Ecto neural progenitor cell (in vitro differentiated cells): ENCODE results near the gene CASP3.
"Not testable (repeated sequence)": the region's sequence is repeated elsewhere in the genome, so short reads cannot be mapped to it uniquely, and the experiment has no call there.

Source experiments
- DNase-seq: peaks from one replicate; pipeline ENCODE4 v3.0.0-alpha.2; 2018; ENCODE audit warnings: low spot score

CASP3 gene

GRCh38 chr4:184628103-184628502 is 21.1 kb downstream of the CASP3 start:
- no peak for DNase-seq

GRCh38 chr4:184625783-184626596 is 23.3 kb downstream of the CASP3 start:
- DNase-seq, result not testable (repeated sequence)

GRCh38 chr4:184624972-184625554 is 24.2 kb downstream of the CASP3 start:
- no peak for DNase-seq

- not testable (repeated sequence) for DNase-seq
Measured at GRCh38 chr4:184624504-184624903, 24.7 kb downstream of the CASP3 start.

GRCh38 chr4:184621518-184621917 is 27.7 kb downstream of the CASP3 start:
- no peak for DNase-seq

- no peak for DNase-seq
Measured at GRCh38 chr4:184620212-184620867, 28.9 kb downstream of the CASP3 start.

GRCh38 chr4:184617600-184618196 is 31.5 kb downstream of the CASP3 start:
- DNase-seq, result no peak

GRCh38 chr4:184616633-184617551 is 32.4 kb downstream of the CASP3 start:
- DNase-seq, result no peak

GRCh38 chr4:184616168-184616567 is 33.1 kb downstream of the CASP3 start:
- DNase-seq, result not testable (repeated sequence)

- no peak for DNase-seq
Measured at GRCh38 chr4:184614509-184614908, 34.7 kb downstream of the CASP3 start.

- DNase-seq, result no peak
Measured at GRCh38 chr4:184613405-184613804, 35.8 kb downstream of the CASP3 start.

- DNase-seq, result no peak
Measured at GRCh38 chr4:184612074-184612473, 37.2 kb downstream of the CASP3 start.

GRCh38 chr4:184607429-184607828 is 41.8 kb downstream of the CASP3 start:
- not testable (repeated sequence) for DNase-seq

GRCh38 chr4:184602857-184603256 is 46.4 kb downstream of the CASP3 start:
- DNase-seq, result not testable (repeated sequence)

GRCh38 chr4:184600982-184601381 is 48.3 kb downstream of the CASP3 start:
- not testable (repeated sequence) for DNase-seq

GRCh38 chr4:184599492-184600135 is 49.6 kb downstream of the CASP3 start:
- no peak for DNase-seq

- no peak for DNase-seq
Measured at GRCh38 chr4:184598753-184599491, 50.3 kb downstream of the CASP3 start.

- no peak for DNase-seq
Measured at GRCh38 chr4:184596617-184597185, 52.5 kb downstream of the CASP3 start.

- DNase-seq, result no peak
Measured at GRCh38 chr4:184596044-184596616, 53.1 kb downstream of the CASP3 start.

GRCh38 chr4:184595430-184595829 is 53.8 kb downstream of the CASP3 start:
- DNase-seq, result no peak
